ENCODE measurements around the gene INPP4A. TPM values are rescaled to one million over a fixed set of nuclear protein-coding genes. Genes with fewer than 3 reads are reported as not detected.

Gene INPP4A
- total and polyA plus RNA-seq, 9 of the 15 experiments (the other 6 are each of a cell fraction or from before 2014, with no cell fraction given): 1.8 to 15.7 (median 8.3) TPM

GRCh38 chr2:98508709-98509066 lies 64.0 kb downstream of the INPP4A start (continued):
- TF ChIP-seq MGA (IDR thresholded peaks at IDR 0.05): peak; percentile 77; the same call in 1 of the 2 replicates
- TF ChIP-seq JUN (IDR thresholded peaks at IDR 0.05; ENCODE audit: borderline replicate concordance, low read depth, low read length): no peak
- no peak for TF ChIP-seq JUN (CRISPR knock-in tag; IDR thresholded peaks at IDR 0.05; ENCODE audit: borderline replicate concordance)
- peak; percentile 6; the same call in 1 of the 2 replicates for TF ChIP-seq IRF9 (tag; IDR thresholded peaks at IDR 0.05)
- peak; percentile 30 to 40; a peak in 1 of 4 replicates for TF ChIP-seq NRF1 (conservative IDR thresholded peaks at IDR 0.05 in 1 of 2, IDR thresholded peaks at IDR 0.05 in 1 of 2)
- no peak for TF ChIP-seq ZNF184 (CRISPR knock-in tag; IDR thresholded peaks at IDR 0.05)
- 0 out of 2 replicates have a peak, but pooled peaks have one; percentile 7 for TF ChIP-seq LCOR (CRISPR knock-in tag; IDR thresholded peaks at IDR 0.05)
- no peak for TF ChIP-seq XRCC4 (IDR thresholded peaks at IDR 0.05; ENCODE audit: extremely low read depth, insufficient read depth, insufficient read length)
- TF ChIP-seq, protein P1, sequence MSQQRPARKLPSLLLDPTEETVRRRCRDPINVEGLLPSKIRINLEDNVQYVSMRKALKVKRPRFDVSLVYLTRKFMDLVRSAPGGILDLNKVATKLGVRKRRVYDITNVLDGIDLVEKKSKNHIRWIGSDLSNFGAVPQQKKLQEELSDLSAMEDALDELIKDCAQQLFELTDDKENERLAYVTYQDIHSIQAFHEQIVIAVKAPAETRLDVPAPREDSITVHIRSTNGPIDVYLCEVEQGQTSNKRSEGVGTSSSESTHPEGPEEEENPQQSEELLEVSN (IDR thresholded peaks at IDR 0.05; ENCODE audit: borderline replicate concordance in 1 of 2, extremely low read depth in 1 of 2, insufficient read depth in 1 of 2, insufficient read length in 1 of 2, low read depth in 1 of 2, low read length in 1 of 2, poor library complexity in 1 of 2, severe bottlenecking in 1 of 2): peak; percentile 14 to 28
- no peak for TF ChIP-seq HDAC3 (IDR thresholded peaks at IDR 0.05; ENCODE audit: borderline replicate concordance, partially characterized antibody)
